UCSD-AML1 (cell line): ENCODE measurements around the gene AGRN.
"Not testable (repeated sequence)": the region's sequence is repeated elsewhere in the genome, so short reads cannot be mapped to it uniquely, and the experiment has no call there.

ENCODE experiments used
- DNase-seq: peaks from one replicate; lab custom pipeline; 2025; ENCODE audit not compliant: unreplicated experiment; lab: John Stamatoyannopoulos, UW

The AGRN gene

DNA sequence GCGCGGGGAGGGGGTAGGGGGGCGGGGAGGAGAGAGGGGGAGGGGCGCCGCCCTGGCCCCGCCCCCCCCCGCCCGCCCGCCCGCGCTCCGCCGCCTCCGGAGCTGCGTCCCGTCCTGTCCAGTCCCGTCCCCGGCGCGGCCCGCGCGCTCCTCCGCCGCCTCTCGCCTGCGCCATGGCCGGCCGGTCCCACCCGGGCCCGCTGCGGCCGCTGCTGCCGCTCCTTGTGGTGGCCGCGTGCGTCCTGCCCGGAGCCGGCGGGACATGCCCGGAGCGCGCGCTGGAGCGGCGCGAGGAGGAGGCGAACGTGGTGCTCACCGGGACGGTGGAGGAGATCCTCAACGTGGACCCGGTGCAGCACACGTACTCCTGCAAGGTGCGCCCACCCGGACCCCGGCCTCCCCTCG lies at the start of gene AGRN:
AGRN (plus strand) TSS at position 121 of the 405 bp plus-strand sequence; CDS start at position 174, 53 bp downstream.
- DNase-seq: no peak

DNA sequence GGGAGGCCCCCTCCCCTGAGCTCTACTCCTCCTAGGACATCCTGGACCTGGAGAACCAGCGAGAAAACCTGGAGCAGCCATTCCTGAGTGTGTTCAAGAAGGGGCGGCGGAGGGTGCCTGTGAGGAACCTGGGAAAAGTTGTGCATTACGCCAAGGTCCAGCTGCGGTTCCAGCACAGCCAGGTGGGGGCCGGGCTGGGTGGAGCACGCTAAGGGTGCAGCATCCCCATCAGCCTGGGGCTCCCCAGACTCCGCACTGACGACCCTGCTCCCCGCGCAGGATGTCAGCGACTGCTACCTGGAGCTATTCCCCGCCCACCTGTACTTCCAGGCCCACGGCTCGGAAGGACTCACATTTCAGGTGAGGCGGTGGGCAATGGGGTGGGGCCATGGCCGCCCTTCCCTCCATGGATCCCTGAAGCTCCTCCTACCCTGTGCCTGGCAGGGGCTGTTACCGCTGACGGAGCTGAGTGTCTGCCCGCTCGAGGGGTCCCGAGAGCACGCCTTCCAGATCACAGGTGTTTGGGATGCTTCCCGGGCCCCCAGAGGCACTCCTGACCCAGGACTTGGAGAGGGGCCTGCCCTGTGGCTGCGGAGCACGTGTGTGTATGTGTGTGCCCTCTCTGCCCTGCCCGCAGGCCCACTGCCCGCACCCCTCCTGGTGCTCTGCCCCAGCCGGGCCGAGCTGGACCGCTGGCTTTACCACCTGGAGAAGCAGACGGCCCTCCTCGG lies 49.5 kb upstream of the AGRN start:
- no peak for DNase-seq

DNA sequence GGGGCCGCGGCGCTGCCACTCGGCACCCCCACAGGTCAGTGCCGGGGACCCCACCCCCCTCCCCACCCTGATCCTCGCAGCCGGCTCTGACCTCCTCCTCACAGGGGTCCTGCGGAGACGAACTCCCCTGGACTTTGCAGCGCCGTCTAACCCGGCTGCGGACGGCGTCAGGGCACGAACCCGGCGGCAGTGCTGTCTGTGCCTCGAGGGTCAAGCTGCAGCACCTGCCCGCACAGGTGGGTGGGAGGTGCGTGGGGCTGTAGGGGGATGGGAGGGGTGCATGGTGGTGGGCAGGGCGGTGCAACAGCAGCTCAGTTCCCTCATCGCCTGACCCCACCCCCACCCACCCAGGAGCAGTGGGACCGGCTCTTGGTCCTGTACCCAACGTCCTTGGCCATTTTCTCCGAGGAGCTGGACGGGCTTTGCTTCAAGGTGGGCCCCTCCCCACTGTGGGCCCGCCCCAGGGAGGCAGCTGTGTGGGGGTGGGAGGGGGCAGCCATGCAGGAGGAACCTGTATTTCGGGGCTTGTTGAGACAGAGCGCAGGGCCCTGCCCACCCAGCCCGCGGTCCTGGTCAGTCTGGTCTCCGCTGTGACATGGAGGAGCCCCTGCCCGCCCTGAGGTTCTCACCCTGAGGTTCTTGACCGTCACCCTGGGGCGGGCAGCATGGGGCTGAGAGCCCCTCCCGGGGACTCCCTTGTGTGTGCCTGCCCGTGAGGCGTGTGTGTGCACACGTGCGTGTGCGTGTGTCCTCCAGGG lies 48.8 kb upstream of the AGRN start:
- DNase-seq: no peak

DNA sequence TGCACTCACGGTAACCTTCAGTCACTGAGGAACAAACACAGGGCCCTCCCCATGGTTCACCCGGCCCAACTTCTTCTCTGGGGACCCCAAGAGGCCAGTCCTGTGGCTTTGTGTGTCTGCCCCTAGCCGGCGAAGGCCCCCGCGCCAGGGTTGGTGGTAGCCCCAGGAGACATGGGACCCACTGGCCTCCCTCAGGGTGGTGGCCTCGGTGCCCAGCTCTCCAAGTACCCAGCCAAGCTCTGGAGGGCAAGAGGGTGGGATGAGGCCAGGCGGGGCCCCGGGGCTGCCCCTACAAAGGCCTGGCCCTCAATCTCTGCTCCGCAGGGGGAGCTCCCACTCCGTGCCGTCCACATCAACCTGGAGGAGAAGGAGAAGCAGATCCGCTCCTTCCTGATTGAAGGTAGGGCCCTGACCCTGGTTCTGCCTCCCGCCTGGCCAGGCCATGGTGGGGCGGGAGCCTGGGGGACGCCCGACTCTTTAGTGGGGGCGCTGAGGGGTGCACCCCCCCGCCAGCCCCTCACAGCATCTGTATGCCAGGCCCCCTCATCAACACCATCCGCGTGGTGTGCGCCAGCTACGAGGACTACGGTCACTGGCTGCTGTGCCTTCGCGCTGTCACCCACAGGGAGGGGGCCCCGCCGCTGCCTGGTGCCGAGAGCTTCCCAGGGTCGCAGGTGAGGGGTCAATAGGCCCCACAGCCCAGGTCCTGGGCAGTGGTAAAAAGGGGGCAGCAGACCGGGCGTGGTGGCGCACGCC lies 48.0 kb upstream of the AGRN start:
- DNase-seq: no peak

DNA sequence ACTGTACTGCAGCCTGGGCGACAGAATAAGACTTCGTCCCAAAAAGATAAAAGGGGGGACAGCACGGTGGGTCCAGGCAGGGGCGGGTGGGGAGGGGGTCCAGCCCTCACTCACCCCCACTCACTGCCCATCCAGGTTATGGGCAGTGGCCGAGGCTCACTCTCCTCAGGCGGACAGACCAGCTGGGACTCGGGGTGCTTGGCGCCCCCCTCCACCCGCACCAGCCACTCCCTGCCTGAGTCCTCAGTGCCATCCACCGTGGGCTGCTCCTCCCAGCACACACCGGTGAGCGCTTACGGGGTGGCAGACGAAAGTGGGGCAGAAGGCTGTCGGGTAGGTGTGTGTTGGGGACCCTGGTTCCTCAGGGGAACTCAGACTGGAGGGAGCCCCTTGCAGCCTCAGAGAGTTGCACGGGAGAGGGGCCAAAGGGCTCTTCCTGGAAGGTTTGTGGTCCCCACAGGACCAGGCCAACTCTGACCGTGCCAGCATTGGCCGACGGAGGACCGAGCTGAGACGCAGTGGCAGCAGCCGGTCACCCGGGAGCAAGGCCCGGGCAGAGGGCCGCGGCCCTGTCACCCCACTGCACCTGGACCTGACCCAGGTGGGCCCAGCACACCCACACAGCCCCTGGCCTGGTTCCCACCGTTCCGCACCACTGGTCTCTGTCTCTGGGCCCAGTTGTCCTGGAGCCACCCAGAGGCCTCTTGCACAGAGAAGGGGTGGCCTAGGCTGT lies 47.0 kb upstream of the AGRN start:
- no peak for DNase-seq

DNA sequence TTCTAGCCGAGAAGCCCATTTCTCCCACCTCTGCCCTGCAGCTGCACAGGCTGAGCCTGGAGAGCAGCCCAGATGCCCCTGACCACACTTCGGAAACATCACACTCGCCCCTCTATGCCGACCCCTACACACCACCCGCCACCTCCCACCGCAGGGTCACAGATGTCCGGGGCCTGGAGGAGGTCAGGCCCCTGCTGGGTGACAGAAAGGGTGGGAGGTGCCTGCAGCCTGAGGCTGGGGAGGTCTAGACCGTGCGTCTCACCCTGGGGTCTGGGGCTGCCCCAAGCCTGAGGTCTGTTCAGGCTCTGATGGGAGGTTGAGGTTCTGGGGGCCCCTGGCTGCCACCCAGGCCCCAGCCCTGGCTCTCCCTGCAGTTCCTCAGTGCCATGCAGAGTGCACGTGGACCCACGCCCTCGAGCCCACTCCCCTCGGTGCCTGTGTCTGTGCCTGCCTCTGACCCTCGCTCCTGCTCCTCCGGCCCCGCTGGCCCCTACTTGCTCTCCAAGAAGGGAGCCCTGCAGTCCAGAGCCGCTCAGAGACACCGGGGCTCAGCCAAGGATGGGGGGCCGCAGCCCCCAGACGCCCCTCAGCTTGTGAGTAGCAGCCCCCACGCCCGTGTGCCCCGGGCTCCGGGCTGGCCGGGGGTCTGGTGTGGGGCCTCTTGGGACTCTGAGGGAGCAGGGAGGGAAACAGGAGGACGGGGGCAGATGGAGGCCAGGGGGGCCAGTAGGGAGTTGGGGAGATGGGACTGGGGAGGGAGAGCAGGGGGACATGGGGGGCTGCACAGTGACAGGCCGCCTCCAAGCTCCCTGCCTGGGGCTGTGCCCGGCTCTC lies 46.2 kb upstream of the AGRN start:
- no peak for DNase-seq

DNA sequence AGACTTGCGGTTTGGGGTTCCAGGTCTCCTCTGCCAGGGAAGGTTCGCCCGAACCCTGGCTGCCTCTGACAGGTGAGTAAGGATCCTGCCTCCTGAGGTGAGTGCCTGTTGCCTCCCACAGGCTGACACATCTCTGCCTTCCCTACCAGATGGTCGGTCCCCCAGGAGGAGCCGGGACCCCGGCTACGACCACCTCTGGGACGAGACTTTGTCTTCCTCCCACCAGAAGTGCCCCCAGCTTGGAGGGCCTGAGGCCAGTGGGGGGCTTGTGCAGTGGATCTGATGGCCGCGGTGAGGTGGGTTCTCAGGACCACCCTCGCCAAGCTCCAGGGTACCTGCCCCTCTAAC lies 45.7 kb upstream of the AGRN start:
- DNase-seq: no peak

DNA sequence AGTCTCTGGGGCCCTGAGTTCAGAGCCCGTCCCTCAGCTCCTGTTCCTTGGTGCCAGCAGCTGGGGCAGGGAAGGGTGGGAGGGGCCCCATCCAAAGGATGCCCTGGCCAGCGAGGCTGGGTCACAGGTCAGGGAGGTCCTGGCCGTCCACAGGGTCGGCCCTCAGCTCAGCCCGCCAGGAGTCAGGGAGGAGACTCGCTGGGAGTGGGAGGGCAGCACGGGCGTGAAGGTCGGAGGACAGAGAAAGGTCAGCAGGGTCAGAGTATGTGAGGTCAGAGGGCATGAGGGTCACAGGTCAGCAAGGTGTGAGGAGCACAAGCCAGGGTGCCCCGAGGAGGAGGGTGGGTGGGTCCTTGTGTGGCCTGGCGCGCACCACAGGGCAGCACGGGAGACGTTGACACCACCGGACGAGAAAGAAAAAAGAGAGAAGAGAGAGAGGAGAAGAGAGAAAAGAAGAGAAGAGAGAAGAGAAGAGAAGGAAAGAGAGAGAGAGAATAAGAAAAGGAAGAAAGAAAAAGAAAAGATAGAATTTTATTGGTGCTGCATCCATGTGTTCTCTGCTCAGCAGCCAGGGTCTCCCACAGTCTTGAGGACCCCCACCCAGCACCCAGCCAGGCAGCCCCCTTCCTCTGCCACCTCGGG lies 45.1 kb upstream of the AGRN start:
- no peak for DNase-seq

DNA sequence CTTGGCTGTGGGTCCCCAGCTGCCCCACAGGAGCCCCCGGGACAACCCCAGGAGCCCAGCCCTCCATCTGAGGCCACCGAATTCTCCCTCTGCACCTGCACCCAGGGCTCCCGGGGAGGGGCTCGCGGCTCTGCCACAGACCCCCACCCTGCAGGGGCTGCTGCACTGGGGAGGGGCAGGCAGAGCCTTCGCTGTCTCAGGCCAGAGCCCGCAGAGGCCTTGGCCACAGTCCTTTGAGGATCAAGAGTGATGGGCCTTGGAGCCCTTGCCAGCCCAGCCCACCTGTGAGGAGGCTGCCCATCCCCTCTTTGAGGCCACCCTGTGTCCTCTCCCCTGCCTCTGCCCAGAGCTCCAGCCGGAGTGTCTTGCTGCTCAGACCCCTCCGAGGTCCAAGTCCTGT lies 44.6 kb upstream of the AGRN start:
- no peak for DNase-seq

DNA sequence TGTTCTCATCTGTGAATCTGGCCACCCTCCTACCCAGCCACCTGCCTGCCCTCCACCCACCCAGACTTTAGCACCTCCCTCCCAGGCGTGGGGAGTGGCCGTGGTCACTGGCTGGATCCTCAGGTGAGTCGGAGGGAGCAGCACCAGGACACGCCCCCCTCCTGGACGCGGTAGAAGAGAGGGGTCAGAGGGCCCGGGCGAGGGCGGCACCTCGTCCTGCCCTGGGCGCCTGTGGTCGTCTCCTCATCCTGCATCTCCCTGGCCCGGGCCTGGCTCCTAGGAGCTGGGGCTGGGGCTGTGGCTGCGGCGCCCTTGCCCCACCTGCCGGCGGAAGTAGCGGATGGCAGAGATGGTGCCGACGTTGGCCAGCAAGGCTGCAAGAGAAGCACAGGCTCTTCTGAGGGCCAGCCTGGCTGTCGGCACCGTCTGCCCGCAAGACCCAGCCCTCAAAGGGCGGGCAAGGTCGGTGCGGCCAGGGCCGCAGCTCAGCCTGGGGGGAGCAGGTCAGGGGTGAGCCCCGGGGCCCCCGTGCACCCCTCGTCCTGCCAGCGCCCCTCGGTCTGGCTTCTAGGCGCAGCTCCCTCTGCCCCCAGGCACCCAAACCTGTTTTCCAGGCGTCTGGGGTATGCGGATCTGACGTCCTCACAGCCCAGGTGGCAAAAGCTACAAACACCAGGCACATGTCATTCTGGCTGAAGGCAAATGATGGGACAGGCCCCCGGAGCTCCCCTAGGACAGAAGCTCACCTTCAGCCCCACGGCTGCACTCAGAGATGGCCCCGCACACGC lies 43.8 kb upstream of the AGRN start:
- DNase-seq: peak; percentile 64

DNA sequence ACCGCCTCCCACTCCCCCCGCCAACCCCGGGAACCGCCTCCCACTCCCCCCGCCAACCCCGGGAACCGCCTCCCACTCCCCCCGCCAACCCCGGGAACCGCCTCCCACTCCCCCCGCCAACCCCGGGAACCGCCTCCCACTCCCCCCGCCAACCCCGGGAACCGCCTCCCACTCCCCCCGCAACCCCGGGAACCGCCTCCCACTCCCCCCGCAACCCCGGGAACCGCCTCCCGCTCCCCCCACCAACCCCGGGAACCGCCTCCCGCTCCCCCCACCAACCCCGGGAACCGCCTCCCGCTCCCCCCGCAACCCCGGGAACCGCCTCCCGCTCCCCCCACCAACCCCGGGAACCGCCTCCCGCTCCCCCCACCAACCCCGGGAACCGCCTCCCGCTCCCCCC lies 43.1 kb upstream of the AGRN start:
- DNase-seq: not testable (repeated sequence)

DNA sequence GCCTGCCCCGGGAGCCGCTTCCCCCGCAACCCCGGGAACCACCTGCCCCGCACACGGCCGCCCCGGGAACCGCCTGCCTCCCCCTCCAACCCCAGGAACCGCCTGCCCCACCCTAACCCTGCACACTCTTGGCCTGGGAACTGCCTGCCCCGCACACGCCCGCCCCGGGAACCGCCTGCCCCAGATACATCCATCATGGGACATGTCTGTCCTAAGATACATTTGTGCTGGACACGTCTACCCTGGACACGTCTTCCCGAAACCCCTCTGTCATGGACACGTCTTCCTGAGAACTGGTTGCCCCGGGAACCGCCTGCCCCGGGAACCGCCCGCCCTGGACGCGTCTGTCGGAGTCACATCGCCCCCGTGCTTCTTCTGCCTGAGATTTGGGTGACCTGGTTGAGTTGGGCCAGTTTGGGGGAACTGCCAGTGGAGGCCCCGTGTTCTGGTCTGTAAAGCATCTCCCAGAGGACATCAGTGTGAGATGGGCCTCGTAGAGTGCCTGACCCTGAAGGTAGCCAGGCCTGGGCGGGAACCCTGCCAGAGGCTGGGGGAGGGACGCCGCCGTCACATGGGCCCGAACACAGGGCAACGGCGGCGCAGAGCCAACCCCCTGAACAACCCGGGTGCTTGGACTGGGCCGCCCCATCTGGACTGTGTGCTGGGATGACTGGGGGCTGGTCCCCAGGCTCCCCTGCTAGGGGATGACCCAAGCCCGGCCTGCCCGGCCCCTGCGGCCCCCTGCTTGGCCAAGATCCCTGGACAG lies 41.7 kb upstream of the AGRN start:
- DNase-seq: no peak

DNA sequence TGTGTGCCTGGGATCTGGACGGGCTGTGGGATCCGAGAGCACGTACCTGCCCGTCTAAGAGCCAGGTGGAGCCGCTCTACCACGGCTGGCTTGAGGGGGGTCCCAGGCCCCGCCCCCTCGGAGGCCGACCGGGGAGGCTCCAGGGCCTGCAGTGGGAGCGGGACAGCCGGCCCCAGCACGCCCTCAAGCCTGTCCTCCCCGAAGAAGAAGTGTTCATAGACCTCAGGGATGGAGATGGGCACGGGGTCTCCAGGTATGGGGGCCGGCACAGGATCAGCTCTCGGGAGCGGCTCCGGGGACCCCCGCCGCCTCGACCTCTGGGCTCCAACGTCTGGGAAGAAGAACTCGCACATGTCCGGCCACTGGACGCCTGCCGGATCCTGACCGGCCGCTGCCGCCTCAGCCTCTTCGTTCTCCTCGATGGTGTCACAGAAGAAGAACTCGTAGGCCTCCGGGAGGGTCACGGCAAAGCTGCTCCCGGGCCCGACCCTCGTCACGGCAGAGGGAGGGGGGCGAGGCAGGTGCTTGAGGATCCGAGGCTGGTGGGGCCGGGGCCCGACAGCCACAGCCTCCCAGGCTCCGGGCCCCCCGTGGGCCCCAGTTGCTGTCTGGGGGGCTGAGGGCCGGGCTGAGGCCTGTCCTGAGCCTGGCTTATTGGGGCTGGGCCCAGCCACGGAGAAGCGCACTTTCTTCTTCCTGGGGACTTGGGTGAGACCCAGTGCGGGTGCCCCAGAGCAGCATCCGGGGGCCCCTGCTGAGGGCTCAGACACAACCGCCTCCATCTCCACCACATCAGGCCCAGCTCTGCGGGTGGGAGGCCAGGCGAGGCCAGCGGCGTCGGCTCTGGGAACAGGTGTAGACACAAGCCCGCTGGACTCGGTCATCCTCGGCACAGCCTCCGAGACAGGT lies 40.8 kb upstream of the AGRN start:
- no peak for DNase-seq

DNA sequence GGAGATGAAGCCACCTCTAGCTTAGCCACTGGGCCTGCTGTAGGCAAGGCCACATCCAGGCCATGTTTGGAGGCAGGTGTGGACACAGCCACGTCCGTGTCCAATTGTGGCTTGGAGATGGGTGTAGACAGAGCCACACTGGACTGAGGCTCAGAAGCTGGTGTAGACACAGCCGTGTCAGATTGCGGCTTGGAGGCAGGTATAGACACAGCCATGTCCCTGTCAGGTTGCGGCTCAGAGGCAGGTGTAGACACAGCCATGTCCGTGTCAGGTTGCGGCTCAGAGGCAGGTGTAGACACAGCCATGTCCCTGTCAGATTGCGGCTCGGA lies 40.2 kb upstream of the AGRN start:
- DNase-seq: no peak

DNA sequence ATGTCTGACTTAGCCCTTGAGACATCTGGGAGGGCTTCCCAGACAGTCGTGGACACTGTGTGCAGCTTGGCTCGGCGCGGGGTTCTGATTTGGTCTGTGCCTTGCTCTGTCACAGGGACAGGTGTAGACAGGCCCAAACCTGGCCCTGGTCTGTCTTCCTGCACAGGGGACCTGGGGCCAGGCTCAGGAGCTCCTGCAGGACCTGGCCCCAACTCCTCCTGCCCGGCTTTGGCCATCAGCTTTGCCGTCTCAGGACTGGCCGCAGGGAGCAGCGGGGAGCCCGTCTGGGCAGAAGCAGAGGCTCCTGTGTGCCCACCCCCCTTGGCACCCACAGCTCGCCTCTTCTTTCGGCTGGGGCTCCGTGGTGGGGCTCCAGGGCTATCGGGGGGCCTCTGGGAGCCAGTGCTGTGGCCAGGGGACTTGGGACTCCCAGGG lies 39.8 kb upstream of the AGRN start:
- DNase-seq: no peak

DNA sequence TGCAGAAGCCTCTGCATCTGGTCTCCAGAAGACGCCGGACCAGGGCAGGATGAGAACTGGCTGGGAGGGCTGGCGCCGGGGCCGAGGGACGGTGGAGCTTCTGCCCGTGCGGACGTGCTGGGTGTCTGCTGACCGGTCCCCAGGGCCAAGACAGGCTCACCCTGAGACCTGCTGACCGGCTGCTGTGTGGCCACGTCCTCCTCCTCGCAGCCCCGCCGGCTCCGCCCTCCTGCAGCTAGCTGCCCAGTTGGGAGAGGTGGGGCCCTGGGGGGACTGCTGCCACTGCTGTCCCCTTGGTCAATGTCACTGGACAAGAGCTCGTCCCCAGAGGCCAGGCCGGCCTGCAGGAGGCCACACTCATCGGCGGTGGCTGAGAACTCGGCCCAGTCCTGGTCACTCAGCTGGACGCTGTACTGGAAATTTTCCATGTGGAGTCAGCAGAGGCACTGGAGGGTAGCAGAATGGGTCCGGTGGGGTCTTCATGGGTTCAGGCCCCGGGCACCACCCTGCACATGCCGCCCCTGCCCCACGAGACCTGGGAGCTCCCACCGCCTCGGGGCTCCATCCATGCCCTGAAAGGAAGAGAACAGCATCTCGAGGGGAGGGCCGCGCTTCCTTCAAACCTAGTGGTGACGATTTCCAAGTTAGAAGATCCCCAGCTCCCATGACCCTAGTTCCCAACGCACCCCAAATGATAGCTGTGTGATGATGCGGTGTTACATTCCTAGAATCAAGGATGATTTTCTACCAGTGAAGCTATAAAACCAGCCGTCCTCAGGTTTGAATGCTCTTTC lies 39.1 kb upstream of the AGRN start:
- no peak for DNase-seq

DNA sequence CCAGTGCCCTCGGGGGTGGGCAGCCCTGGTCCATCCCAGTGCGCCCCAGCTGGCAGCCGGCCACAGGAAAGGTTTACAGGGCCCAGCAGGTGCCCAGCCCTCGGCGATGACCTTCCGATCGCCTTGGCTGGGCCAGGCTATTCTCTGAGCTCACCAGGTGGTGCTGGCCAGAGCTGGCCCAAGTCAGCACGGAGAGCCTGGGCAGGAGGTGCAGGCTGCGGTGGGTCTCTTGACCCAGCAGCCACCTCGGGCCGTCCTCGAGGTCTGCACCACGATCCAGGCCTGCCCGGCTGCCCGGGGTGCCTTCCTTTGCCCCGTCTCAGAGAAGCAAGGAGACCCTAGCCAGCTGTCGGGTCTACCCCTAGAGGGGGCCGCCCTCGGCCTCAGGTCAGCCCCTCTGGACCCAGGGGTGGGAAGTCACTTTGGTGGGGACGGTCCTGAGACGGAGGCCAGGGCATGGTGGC lies 38.4 kb upstream of the AGRN start:
- no peak for DNase-seq
